ENCODE results near the gene FGF19.
"Not testable (repeated sequence)": the region's sequence is repeated elsewhere in the genome, so short reads cannot be mapped to it uniquely, and the experiment has no call there.

FGF19 gene

GRCh38 chr11:69716891-69717747 is 13.3 kb upstream of the FGF19 start:
- DNase-seq, result no peak

- DNase-seq, result no peak
These were observed 12.3 kb upstream of the FGF19 start for GRCh38 chr11:69716099-69716498.

- DNase-seq, result no peak
These were observed 11.6 kb upstream of the FGF19 start for GRCh38 chr11:69715446-69715845.

- DNase-seq, result no peak
These were observed 8.3 kb upstream of the FGF19 start for GRCh38 chr11:69711822-69712801.

- no peak for DNase-seq
These were observed 5.0 kb upstream of the FGF19 start for GRCh38 chr11:69708736-69709401.

GRCh38 chr11:69707176-69707575 is 3.4 kb upstream of the FGF19 start:
- no peak for DNase-seq

GRCh38 chr11:69705901-69706787 is 2.3 kb upstream of the FGF19 start:
- no peak for DNase-seq

GRCh38 chr11:69705351-69705811 is 1.6 kb upstream of the FGF19 start:
- DNase-seq, result no peak

GRCh38 chr11:69704508-69705253 is 859 bp upstream of the FGF19 start:
- DNase-seq, result no peak

- DNase-seq, result no peak
These were observed 412 bp downstream of the FGF19 start for GRCh38 chr11:69703453-69703767.

GRCh38 chr11:69702769-69703452 is 911 bp downstream of the FGF19 start:
- no peak for DNase-seq

GRCh38 chr11:69702239-69702691 is 1.6 kb downstream of the FGF19 start:
- DNase-seq, result no peak

GRCh38 chr11:69700278-69701140 is 3.3 kb downstream of the FGF19 start:
- DNase-seq, result peak; percentile 44

- no peak for DNase-seq
These were observed 4.6 kb downstream of the FGF19 start for GRCh38 chr11:69699213-69699612.

GRCh38 chr11:69698362-69698761 is 5.5 kb downstream of the FGF19 start:
- no peak for DNase-seq

- no peak for DNase-seq
These were observed 6.0 kb downstream of the FGF19 start for GRCh38 chr11:69697861-69698260.

- no peak for DNase-seq
These were observed 6.4 kb downstream of the FGF19 start for GRCh38 chr11:69697469-69697843.

GRCh38 chr11:69696749-69697468 is 6.9 kb downstream of the FGF19 start:
- no peak for DNase-seq

GRCh38 chr11:69695995-69696394 is 7.8 kb downstream of the FGF19 start:
- not testable (repeated sequence) for DNase-seq
